Smooth muscle cell of the brain vasculature (primary cell): ENCODE data around the gene SH3RF3.

Experiments
- DNase-seq: peaks from one replicate; pipeline ENCODE4 v3.0.0-alpha.2; 2012; ENCODE audit warnings: low read depth, low spot score

Gene SH3RF3

DNA sequence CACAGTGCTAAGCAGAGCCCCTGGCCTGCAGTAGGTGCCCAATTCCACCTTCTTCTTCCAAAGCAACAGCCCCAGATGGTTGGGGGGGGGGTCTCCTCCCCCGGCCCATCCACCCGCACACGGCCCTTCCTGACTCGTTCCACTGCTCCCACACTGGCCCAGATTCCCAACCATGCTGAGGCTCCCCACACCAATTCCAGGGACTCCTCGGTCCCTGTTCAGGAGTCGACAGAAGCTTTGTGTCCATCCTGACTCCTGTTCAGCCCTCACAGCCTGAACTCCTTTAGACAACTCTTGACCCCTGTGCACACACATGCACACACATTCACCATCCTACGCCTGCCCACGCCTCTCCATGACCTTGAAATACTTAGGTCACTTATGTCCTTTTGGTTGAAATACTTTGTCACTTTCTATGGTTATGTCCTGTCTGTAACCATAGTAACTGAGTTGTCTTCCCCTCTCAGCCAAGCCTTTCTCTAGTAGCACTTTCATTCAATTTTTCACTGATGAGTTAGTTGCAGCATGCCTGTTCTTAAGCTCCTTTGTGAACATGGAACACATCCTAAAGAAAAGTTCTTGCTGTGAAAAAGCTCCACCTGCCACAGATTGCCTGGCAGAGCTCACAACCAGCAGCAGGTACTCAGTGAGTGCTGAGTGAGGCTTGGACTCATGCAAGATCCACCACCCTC lies 258.9 kb downstream of the SH3RF3 start:
- DNase-seq = no peak

DNA sequence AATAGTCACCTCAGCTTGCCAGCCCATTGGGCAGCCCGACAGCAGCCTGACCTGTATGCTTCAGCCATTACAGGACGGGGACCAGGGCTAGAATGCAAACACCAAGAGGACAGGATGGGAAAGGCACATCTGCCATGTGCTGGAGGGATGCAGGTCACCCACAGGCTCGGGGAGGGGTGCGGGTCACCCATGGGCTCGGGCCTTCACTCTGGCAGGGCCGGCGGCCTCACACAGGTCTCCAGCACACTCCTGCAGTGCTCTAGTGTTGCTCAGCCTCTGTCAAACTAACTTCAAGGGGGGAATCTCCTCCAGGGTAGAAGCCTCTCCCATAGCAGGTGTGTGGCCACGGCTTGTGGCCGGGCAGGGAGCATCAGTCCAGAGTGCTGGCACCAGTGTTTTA lies 262.2 kb downstream of the SH3RF3 start:
- no peak for DNase-seq

DNA sequence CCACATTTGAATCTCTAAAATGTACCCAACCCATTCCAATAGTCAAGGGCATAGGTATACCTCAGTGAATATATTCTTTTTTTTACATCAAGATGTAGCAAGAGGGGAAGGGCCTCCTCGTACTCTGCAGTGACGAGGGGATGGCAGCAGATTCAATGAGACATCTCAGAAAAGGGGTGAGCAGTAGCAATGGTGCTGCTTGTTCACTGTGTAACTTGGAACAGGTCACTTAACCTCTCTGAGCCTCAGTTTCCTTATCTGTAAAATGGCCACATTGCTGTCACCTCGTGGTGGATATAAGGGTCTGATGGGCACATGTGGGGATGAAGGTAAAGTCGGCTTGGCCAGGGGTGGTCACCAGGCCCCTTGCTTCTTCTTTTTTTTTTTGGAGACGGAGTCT lies 263.1 kb downstream of the SH3RF3 start:
- no peak for DNase-seq

DNA sequence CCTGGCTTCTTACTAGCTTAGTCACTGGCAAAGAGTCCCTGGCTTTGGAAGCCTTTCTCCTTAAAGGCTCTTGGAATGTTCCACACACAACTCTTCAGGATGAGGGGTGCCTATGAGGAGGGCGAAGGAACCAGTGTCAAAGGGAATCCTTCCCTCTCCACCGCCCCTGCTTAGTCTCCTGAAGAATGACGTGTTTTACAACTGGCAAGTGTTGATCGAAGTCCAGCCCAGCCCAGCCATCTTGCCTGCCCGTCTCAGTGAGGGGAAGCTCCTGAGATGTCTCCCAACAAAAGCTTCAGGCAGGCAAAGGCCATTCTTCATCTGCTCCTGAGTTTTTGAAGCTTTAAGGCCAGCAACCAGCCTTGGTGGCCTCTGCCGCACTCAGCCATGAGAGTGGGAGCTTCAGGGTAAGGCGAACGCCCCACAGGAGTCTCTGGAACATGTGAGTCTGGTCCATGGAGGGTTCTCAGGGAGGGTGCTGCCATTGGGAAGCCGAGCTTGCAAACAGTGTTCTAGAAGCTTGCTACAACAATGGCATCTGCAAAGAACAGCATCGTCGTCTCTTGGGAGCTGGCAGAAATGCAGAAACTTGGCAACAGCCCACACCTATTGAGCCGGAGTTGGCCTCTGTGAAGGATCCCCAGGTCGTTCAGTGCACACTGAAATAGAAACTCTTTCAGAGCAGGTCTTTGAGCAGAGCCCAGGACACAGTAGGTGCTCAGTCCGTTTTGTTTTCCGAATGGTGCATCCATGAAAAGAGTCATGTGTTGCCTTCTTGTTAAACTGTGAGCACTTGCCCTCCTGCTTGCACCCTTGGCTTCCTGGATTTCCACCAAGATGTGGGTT lies 264.0 kb downstream of the SH3RF3 start:
- DNase-seq = no peak

DNA sequence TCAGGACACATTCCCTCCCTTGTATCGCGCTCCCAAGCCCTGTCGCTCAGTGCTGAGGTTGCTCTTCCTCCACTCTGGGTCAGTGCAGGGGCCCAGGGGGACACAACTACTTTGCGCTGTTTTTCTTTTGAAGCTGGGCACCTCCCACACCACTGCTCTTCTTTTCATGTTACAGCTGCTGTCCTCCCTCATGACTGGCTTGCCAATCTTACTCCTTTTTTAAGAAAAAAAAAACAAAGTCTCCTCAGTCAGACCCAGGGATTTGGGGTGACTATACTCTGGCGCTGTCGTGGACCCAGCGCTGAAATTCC lies 264.6 kb downstream of the SH3RF3 start:
- no peak for DNase-seq

DNA sequence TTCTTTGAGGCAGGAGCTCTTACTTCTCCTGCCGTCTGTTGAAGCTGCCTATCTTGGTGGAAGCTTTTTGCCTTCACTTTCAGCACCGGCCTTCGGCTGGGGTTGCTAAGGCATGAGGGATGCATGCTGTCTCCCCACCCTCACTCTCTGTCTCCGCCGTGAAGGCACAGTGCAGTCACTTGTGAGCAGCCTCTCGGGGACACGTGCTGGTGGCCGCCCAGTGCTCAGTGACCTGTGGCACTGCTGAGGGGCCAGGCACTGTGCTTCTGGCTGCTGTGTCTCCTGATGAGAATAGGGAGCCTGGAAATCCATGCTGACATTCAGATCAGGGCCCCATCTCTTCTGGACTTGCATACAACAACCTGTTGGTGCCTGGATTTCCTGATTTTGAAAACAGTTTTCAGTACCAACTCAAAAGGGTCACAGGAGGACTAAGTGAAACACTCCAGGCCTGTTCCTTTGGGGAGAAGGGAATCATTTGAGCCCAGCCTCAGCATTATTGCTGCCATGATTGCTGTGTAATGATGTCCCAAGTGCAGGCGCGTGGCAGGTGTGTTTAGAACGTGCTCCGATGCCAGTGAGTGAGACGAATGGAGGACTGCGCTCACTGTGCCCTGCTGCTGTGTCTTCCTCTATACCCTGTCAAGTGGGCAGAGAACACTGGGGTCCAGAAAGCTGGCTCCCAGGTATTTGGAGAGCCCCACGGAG lies 266.6 kb downstream of the SH3RF3 start:
- DNase-seq = no peak

DNA sequence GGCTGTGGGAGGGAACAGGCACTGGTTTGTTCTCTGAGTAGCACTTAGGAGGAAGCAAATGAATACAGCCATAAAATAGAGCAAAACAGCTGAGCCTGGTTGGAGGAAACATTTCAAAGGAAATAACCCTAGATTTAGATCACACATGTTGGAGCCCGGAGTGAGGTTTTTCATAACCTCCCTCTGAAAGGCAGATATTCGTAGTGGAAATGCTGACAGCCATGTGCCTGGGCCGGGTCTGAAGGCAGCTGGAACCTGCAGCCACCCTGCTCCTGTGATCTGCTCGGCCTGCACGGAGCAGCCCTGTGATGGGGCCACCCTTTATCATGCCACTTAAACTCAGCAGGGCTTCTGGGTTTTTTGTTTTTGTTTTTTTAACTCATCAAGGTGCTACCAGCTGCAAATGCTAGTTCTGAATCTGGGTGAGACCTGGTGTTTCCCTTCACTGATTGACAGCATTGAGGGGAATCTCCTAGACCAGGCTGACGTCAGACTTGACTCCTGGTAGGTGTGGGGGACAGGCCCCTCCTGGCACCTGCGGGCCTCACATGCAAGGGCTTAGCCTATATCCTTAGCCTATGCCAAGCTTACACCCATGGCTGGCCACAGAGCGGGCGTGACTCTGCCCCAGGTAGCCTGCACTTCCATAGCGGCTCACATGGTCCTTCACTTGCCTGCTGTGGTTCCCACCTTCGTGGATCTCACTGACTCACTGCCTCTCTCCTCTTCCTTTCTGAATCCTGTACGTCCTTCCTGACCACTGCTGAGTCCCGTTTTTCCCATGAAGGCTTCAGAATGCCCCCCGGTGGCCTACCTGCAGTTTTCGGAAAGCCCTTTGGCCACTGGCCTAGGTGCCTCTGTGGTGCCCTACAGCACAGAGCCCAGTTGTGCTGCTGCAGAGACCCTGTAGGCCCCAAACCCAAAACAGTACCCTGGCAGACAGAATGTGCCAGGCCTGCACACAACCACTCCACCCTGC lies 267.5 kb downstream of the SH3RF3 start:
- DNase-seq = no peak

DNA sequence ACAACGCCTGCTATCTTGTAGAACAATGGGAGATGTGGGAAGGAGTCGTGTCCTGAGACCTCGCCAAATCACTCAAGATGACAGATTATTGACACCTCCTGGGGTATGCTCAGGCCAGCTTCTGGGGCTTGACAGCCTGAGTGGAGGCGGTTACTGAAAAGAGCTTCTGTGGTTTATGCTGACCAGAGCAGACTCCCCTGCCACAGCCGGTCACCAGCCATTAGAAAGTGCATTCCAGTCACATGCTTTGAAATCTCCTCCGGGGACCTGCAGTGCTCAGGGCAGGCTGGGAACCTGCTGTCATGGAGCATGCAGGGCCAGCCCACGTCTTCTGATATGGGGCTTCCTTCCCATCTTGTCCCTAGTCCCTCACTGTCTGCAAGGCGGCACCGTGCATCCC lies 268.9 kb downstream of the SH3RF3 start:
- DNase-seq = no peak

DNA sequence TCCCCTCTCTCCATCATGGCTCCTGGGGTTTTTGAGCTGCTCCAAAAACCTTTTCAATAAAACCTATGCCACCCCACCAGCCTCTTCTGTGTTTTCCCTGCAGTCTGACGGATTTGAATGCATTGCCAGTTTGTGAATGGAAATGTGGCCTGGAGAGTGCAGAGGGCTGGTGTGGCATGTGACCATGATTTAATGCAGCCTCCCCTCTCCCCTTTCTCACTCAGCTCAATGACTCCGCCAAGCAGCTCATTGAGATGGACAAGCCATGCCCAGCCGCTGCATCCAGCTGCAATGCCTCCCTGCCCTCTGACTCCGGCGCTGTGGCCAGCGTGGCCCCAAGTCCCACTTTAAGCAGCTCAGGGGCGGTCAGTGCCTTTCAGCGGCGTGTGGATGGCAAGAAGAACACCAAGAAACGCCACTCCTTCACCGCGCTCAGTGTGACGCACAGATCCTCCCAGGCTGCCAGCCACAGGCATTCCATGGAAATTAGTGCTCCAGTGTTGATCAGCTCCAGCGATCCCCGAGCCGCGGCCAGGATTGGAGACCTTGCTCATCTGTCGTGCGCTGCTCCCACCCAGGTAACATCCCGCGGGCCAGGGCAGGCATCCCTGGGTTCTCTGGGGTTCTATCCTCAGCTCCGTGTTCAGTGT lies 269.5 kb downstream of the SH3RF3 start:
- DNase-seq = no peak

DNA sequence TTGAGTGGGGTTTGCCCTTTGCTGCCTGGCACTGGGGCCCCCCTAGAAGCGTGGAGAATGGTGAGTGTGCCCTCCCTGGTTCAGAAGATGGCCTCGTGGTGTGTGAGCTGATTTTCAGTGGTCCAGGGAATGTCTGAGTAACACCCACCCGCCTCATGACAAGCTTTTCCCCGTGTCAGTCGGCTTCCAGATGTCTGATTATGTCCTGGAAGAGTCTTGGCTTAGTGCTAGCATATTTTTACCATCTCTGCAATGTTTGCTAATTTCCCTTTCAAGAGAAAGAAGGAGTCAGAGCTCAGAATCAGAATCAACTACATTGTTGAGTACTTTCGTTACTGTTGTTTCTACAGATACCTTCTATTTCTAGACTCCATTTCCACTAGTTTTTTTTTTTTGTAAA lies 270.1 kb downstream of the SH3RF3 start:
- DNase-seq = no peak

DNA sequence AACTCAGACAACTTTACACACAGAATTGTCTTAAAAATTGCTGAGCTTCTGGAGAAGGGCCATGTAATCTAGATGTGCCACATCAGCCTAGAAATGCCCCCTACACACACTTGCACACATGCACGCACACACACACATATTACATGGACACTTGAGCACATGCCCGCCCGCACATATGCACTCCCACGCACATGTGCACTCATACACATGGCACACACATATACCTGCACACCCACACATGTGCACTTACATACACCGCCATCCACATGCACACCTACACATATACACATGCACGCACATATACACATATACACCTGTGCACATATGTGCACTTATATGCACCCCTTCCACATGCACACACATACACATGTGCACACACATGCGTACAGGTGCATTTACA lies 271.1 kb downstream of the SH3RF3 start:
- no peak for DNase-seq

DNA sequence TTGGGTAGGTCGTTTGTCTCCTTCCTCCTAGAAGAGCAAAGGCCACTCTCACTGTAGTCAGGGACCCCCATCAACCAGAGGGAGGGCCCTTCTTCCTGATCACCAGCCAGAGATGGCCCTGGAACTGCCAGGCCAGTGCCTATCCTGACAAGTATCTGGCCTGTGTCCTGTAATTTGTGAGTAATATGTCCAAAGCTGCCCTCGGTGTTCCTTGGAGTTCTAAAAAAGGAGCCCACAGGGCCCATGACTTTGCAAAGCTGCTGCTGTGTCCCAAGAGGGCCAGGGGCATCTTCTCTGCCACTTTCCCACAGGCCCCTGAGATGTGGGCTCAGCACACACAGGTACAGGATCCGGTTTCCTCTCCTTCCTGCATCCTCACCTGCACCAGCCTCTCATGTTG lies 272.4 kb downstream of the SH3RF3 start:
- DNase-seq = no peak

DNA sequence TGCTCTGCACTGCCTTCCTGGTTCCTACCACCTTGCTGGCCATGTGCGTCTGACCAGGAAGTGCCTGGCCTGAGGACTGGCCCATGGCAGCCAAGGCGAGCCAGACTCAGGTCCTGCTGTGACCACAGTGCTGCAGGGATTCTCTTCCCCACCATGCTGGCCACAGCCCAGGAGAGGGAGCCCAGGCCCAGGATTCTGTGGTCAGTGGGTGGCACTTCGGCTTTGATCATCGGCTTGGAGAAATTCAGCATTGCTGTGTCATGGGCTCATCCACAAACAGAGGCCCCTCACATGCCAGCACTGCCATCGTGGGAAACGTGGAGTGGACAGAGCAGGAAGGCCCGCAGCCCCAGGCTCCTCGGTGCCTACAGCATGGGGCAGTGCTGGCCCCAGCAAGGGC lies 273.2 kb downstream of the SH3RF3 start:
- no peak for DNase-seq

DNA sequence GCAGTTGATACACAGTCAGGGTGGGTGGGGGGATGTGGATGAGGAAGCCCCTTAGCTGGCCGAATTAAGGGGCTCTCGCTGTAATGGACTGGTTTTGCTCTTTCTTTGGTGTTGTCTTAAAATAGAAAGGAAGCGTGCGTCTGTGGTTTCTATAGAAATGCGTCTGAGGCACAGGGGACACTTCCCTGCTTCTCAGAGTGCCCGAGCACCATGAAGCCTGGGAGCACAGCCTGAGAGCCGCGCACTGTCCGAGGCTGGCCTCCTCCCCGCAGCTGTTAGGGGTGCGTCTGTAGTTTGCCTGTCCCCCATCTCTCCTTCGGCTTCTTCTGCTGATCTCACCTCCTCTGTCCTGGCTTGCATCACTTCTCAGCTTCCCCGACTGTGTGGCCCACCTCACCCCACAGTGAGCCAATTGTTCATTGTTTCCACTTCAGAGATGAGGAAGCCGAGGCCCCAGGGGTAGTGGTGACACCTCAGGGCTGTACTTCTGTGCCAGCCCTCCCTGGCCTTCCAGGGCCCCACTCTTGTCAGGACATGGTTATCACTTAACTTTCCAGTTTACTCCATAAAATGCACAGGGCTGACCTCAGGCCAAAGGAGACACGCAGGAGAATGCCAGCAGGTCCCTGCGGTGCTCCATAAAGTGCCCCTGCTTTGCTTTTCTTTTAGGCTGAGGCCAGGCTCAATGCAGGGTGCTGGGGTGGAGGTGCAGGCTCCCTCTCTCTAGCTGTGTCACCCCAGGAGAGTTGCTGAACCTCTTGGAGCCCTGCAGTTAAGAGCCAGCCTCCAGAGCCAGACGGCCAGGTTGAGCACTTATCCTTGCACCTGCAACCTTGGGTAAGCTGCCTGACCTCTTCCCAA lies 274.2 kb downstream of the SH3RF3 start:
- no peak for DNase-seq

DNA sequence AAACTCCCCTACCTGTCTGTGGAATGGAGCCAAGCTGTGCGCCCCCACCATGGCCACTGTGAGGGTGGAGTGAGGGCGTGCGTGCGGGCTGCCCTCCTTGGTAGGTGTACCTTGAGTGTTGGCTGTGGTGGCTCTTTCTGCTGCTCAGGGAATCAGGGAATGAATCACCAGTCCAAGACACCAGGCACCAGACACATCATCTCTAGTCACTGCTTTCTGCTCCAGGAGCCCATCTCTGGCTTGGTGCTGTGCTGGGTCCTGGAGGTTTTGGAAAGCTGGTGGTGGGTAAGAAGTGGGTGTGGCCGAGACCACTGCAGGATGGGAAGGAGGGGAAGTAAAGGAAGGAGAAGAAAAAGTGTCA lies 274.8 kb downstream of the SH3RF3 start:
- DNase-seq = no peak

DNA sequence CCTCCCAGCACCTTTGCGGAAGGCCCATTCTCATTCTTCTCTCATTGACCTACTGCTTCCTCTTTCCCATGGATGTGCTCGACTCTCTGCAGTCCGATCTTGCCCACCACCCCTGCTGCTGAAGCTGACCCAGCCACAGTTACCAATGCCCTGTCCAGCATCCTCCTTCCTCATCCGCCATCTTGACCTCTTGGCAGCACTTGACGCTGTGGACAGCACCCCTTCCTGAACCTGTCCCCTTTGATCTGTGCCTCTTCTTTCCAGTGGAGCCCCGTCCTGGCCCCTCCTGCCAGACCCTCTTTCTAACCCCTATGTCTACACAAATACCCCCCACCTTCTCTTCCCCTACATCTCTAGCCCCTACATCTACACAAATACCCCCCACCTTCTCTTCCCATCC lies 275.7 kb downstream of the SH3RF3 start:
- no peak for DNase-seq

DNA sequence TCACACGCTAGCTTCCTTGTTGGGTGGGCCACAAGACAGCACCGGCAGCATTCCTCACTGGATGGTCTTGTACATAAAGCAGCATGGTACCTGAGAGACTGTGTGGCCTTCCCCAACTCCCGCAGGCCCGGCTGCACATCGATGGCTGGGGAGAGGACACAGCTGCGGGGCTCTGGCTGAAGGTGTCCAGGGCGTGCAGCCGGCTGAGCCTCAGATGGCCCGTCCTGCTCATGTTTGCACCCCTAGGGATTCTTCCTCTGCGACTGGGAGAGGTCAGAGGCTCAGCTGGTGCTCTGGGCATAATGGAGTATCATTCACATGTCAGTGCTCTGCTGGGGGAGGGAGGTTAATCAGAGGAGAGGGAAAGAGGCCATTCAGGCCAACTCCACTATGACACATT lies 276.9 kb downstream of the SH3RF3 start:
- no peak for DNase-seq

DNA sequence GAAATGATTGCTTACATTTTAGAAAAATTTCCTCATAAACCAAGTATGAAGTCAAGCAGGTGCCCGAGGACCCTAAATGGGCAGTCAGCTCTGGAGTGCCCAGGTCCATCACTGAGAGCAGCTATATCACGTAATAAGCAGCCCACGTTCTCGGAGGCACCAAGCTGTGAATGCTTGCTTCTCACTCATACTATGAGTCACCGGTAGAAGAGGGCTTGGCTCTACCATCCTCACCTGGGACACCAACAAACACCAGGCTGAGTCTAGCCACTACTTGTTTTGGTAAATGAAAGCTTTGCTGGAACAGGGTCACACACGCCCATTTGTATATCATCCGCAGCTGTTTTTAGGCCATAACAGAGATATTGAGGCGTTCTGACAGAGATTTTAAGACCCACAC lies 277.3 kb downstream of the SH3RF3 start:
- DNase-seq = no peak

DNA sequence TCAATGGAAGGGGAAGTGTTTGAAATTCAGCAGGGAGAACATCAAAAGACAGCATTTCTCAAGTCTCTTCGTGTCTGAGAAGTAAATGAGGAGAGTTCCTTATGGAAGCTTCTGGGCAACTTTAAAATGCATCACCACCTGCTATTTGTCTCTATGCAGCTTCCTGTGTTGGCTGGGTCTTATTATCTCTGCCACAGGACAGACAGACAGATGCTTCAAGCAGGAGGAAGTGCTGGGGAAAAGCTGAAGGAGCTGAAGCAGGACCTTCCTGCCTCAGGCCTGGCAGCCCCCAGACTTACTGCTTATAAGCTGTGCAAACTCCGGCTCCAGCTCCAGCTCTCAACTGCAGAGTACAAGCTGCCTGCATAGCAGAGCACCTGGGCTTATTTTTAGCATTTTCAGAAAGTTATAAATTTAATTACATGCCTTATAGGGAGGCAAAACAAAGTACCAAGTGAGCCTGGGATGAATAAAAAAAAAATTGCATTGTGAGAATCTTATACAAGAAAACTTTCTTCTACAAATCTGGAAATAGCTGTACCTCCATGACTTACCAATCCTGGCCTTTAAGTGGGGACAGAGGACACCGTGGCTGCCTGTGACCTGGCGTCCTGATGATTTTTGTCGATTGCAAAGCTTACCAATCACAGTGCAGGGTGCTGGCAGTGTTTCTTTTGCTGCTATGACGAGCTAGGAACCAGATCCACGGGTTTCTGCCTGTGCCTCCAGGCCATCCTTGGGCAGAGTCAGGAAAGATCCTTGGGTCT lies 278.5 kb downstream of the SH3RF3 start:
- DNase-seq = no peak

DNA sequence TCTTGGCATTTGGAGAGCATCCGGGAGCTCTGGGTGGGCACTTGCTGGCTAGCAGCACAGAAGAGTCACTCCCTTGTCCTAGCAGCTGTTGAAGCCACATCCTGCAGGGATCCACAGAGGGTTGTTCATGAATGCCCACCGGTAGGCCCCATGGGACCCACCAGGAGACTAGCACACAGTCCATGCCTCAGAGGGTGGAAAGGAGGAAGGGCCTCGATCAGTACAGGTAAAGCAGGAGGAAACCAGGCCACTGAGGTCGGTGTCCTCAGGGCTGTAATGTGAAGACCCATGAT lies 279.0 kb downstream of the SH3RF3 start:
- DNase-seq = no peak
